Stimulated activated CD4-positive, alpha-beta T cell treated with anti-CD3 and anti-CD28 coated beads, TNF-alpha, amount 100 ng/mL, for 24 hours (primary cell): ENCODE results near the gene PCSK1.
"Not testable (repeated sequence)": the region's sequence is repeated elsewhere in the genome, so short reads cannot be mapped to it uniquely, and the experiment has no call there.

Experiments used
- DNase-seq, 3 experiments: peaks; one replicate each; pipeline ENCODE4 v3.0.0-alpha.2; 2020; ENCODE audit warnings: low read depth in 3 of 3

PCSK1 gene

GRCh38 chr5:96426831-96427230 lies 6.2 kb downstream of the PCSK1 start:
- DNase-seq = no peak

GRCh38 chr5:96425443-96425842 lies 7.6 kb downstream of the PCSK1 start:
- DNase-seq = no peak

- DNase-seq = no peak
Observed at GRCh38 chr5:96415897-96416296, 17.2 kb downstream of the PCSK1 start.

GRCh38 chr5:96412868-96413449 lies 20.1 kb downstream of the PCSK1 start:
- no peak for DNase-seq

- no peak for DNase-seq
Observed at GRCh38 chr5:96410013-96410412, 23.0 kb downstream of the PCSK1 start.

- no peak for DNase-seq
Observed at GRCh38 chr5:96408841-96409538, 24.1 kb downstream of the PCSK1 start.

GRCh38 chr5:96408210-96408777 lies 24.8 kb downstream of the PCSK1 start:
- DNase-seq = no peak

- DNase-seq = no peak
Observed at GRCh38 chr5:96407436-96407835, 25.6 kb downstream of the PCSK1 start.

GRCh38 chr5:96404191-96404867 lies 28.7 kb downstream of the PCSK1 start:
- DNase-seq = no peak

GRCh38 chr5:96402500-96402899 lies 30.5 kb downstream of the PCSK1 start:
- DNase-seq = no peak

- DNase-seq = no peak
Observed at GRCh38 chr5:96396878-96397277, 36.2 kb downstream of the PCSK1 start.

GRCh38 chr5:96395295-96395694 lies 37.8 kb downstream of the PCSK1 start:
- not testable (repeated sequence) for DNase-seq

GRCh38 chr5:96391921-96392320 lies 41.1 kb downstream of the PCSK1 start:
- DNase-seq = no peak

- no peak for DNase-seq
Observed at GRCh38 chr5:96388176-96388575, 44.9 kb downstream of the PCSK1 start.

- no peak for DNase-seq
Observed at GRCh38 chr5:96387616-96388015, 45.4 kb downstream of the PCSK1 start.

GRCh38 chr5:96385538-96385937 lies 47.5 kb downstream of the PCSK1 start:
- no peak for DNase-seq

GRCh38 chr5:96384353-96384752 lies 48.7 kb downstream of the PCSK1 start:
- DNase-seq = no peak

- no peak for DNase-seq
Observed at GRCh38 chr5:96381526-96381925, 51.5 kb downstream of the PCSK1 start.

GRCh38 chr5:96379896-96380295 lies 53.2 kb downstream of the PCSK1 start:
- DNase-seq = no peak

GRCh38 chr5:96377597-96377996 lies 55.5 kb downstream of the PCSK1 start:
- DNase-seq = no peak

GRCh38 chr5:96377167-96377566 lies 55.9 kb downstream of the PCSK1 start:
- no peak for DNase-seq

- DNase-seq = no peak
Observed at GRCh38 chr5:96374653-96375052, 58.4 kb downstream of the PCSK1 start.

- no peak for DNase-seq
Observed at GRCh38 chr5:96373381-96373733, 59.7 kb downstream of the PCSK1 start.
